ENCODE results near the gene SULT2B1. TPM values are rescaled to one million over a fixed set of nuclear protein-coding genes. Genes with fewer than 3 reads are reported as not detected.

Gene SULT2B1
- total RNA-seq, 1 donor from 2014 or later: 0.74 TPM

DNA sequence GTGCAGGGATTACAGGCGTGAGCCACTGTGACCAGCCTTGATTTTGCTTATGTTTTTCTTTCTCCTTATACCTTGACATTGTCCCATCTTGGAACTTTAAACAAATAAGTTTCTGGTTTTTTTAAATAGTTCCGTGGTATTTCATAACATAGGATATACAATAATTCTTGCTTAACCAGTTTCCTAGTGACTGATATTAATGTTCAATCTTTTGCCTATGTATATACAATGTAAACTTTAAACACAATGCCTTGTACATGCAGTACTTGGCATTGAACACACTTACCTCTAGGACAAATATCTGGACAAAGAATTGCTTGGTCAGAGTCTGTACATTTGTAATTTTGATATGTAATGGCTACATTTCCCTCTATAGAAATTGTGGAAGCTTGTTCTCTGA, 30.2 kb downstream of the SULT2B1 start:
- TF ChIP-seq, protein P1, sequence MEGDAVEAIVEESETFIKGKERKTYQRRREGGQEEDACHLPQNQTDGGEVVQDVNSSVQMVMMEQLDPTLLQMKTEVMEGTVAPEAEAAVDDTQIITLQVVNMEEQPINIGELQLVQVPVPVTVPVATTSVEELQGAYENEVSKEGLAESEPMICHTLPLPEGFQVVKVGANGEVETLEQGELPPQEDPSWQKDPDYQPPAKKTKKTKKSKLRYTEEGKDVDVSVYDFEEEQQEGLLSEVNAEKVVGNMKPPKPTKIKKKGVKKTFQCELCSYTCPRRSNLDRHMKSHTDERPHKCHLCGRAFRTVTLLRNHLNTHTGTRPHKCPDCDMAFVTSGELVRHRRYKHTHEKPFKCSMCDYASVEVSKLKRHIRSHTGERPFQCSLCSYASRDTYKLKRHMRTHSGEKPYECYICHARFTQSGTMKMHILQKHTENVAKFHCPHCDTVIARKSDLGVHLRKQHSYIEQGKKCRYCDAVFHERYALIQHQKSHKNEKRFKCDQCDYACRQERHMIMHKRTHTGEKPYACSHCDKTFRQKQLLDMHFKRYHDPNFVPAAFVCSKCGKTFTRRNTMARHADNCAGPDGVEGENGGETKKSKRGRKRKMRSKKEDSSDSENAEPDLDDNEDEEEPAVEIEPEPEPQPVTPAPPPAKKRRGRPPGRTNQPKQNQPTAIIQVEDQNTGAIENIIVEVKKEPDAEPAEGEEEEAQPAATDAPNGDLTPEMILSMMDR (IDR thresholded peaks at IDR 0.05; ENCODE audit: unreplicated experiment): no peak
- Mint-ChIP-seq H3K4me3 (no peak overlapping the region), H3K9me3 (peaks cover 3% of the 10 kb centered on the region), H3K27ac (peak overlapping the region; percentile 43), H3K27me3 (ENCODE audit: low read depth) (peaks cover 4% of the 10 kb centered on the region), H3K36me3 (no peaks in the 10 kb centered on the region), H3K4me1 (peaks cover 11% of the 10 kb centered on the region)
- DNase-seq (ENCODE audit: low spot score in 2 of 2, unreplicated experiment in 2 of 2): no peak

GRCh38 chr19:48587387-48587786, 35.4 kb downstream of the SULT2B1 start:
- Mint-ChIP-seq H3K36me3 (no peaks in the 10 kb centered on the region), H3K4me1 (peaks cover 14% of the 10 kb centered on the region), H3K27me3 (ENCODE audit: low read depth) (peaks cover 5% of the 10 kb centered on the region), H3K9me3 (peaks cover 3% of the 10 kb centered on the region), H3K4me3 (no peak overlapping the region), H3K27ac (no peak overlapping the region)
- no peak for DNase-seq (ENCODE audit: low spot score in 2 of 2, unreplicated experiment in 2 of 2)
- TF ChIP-seq, protein P1 (IDR thresholded peaks at IDR 0.05; ENCODE audit: unreplicated experiment): no peak

DNA sequence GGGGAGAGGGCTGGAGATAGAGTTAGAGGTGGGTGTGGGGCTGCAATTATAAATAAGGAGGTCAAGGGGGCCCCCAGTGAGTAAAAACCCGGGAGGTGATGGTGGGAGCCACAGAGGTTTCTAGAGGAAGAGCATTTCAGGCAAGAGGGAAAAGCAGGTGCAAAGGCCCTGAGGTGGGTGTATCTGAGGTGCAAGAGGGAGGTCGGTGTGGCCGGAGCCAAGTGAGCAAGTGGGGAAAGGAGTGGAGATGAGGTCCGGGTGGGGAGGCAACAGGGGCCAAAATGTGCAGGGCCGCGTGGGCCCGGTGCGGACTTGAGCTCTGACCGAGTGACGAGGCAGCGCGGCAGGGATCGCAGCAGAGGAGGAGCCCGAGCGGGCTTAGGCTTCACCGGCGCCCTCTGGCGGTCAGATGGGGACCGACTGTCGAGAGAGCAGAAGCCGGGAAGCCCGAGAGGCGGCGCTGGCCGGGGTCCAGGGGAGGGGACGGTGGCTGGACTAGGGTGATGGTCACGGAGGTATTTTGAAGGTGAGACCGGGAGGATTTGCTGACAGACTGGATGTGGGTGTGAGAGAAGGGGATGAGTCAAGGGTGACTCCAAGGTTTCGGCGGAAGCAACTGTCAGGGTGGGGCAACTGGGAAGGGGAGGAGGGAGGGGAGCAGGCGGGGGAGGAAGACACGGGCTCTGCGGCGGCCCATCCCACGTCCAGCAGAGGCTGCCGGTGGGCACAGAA, 36.9 kb downstream of the SULT2B1 start:
- TF ChIP-seq, protein P1 (IDR thresholded peaks at IDR 0.05; ENCODE audit: unreplicated experiment): peak; percentile 92
- H3K4me1 Mint-ChIP-seq: peaks cover 12% of the 10 kb centered on the region
- DNase-seq (ENCODE audit: low spot score in 2 of 2, unreplicated experiment in 2 of 2): peak; percentile 90 to 98
- H3K36me3 Mint-ChIP-seq: no peaks in the 10 kb centered on the region
- peak overlapping the region; percentile 44 for H3K27ac Mint-ChIP-seq
- peaks cover 5% of the 10 kb centered on the region for H3K27me3 Mint-ChIP-seq (ENCODE audit: low read depth)
- H3K4me3 Mint-ChIP-seq: peak overlapping the region; percentile 72
- peaks cover 3% of the 10 kb centered on the region for H3K9me3 Mint-ChIP-seq

DNA sequence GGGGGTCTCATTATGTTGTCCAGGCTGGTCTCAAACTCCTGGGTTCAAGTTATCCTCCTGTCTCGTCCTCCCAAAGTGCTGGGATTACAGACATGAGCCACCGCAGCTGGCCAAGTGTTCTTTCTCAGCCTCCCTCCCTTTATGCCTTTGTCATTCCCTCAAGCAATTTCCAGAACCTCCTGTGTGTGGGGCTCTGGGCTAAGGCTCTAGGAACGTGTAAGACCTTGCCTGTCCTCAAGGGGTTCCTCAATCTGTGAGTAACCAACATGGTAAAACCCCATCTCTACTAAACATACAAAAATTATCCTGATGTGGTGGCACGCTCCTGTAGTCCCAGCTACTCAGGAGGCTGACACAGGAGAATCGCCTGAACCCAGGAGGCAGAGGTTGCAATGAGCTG, 39.0 kb downstream of the SULT2B1 start:
- peaks cover 9% of the 10 kb centered on the region for H3K4me1 Mint-ChIP-seq
- no peak overlapping the region for H3K4me3 Mint-ChIP-seq
- no peak overlapping the region for H3K27ac Mint-ChIP-seq
- no peaks in the 10 kb centered on the region for H3K9me3 Mint-ChIP-seq
- TF ChIP-seq, protein P1 (IDR thresholded peaks at IDR 0.05; ENCODE audit: unreplicated experiment): no peak
- no peaks in the 10 kb centered on the region for H3K36me3 Mint-ChIP-seq
- no peak for DNase-seq (ENCODE audit: low spot score in 2 of 2, unreplicated experiment in 2 of 2)
- peaks cover 1% of the 10 kb centered on the region for H3K27me3 Mint-ChIP-seq (ENCODE audit: low read depth)

GRCh38 chr19:48595171-48595570, 43.2 kb downstream of the SULT2B1 start:
- no peaks in the 10 kb centered on the region for H3K4me1 Mint-ChIP-seq
- no peaks in the 10 kb centered on the region for H3K9me3 Mint-ChIP-seq
- no peak overlapping the region for H3K27ac Mint-ChIP-seq
- no peaks in the 10 kb centered on the region for H3K36me3 Mint-ChIP-seq
- no peaks in the 10 kb centered on the region for H3K27me3 Mint-ChIP-seq (ENCODE audit: low read depth)
- H3K4me3 Mint-ChIP-seq: no peak overlapping the region
- DNase-seq (ENCODE audit: low spot score in 2 of 2, unreplicated experiment in 2 of 2): no peak
- TF ChIP-seq, protein P1 (IDR thresholded peaks at IDR 0.05; ENCODE audit: unreplicated experiment): no peak
